CD4-positive, alpha-beta T cell treated with Interleukin-21 for 1 hour (primary cell): Measurements from ENCODE around the gene EFNA1.
A peak's percentile ranks its signal among the peaks of the same experiment; 100 is the strongest.
"Not testable (repeated sequence)": the region's sequence is repeated elsewhere in the genome, so short reads cannot be mapped to it uniquely, and the experiment has no call there.

Experiments used
- DNase-seq: peaks from one replicate; pipeline ENCODE4 v3.0.0-alpha.2; 2020

EFNA1 gene

GRCh38 chr1:155162631-155163030, 35.0 kb downstream of the EFNA1 start:
- DNase-seq = not testable (repeated sequence)

- not testable (repeated sequence) for DNase-seq
These were observed 36.1 kb downstream of the EFNA1 start for GRCh38 chr1:155163785-155164184.

GRCh38 chr1:155164625-155165024, 36.9 kb downstream of the EFNA1 start:
- DNase-seq = not testable (repeated sequence)

GRCh38 chr1:155166051-155166470, 38.4 kb downstream of the EFNA1 start:
- DNase-seq = no peak

GRCh38 chr1:155166471-155167165, 38.9 kb downstream of the EFNA1 start:
- no peak for DNase-seq

GRCh38 chr1:155167166-155168104, 39.8 kb downstream of the EFNA1 start:
- peak; percentile 86 for DNase-seq

GRCh38 chr1:155168105-155168445, 40.4 kb downstream of the EFNA1 start:
- DNase-seq = not testable (repeated sequence)

GRCh38 chr1:155168456-155169210, 41.0 kb downstream of the EFNA1 start:
- no peak for DNase-seq

GRCh38 chr1:155169541-155169940, 41.9 kb downstream of the EFNA1 start:
- no peak for DNase-seq

- DNase-seq = no peak
These were observed 42.6 kb downstream of the EFNA1 start for GRCh38 chr1:155170101-155170785.

- no peak for DNase-seq
These were observed 43.1 kb downstream of the EFNA1 start for GRCh38 chr1:155170806-155171205.

GRCh38 chr1:155171836-155172731, 44.4 kb downstream of the EFNA1 start:
- no peak for DNase-seq

- DNase-seq = peak; percentile 96
These were observed 45.2 kb downstream of the EFNA1 start, which contains the start of gene KRTCAP2 for GRCh38 chr1:155172732-155173477. TSS of gene KRTCAP2 (minus strand) at chr1:155173304. CDS start at chr1:155173224, 80 bp downstream.

GRCh38 chr1:155173478-155174323, 46.0 kb downstream of the EFNA1 start, which contains the start of gene TRIM46:
TSS of gene TRIM46 (plus strand) at chr1:155173849. CDS start at chr1:155173967, 118 bp downstream.
- DNase-seq = peak; percentile 77

GRCh38 chr1:155174324-155175280, 46.9 kb downstream of the EFNA1 start:
- peak; percentile 74 for DNase-seq

GRCh38 chr1:155175281-155175926, 47.7 kb downstream of the EFNA1 start:
- no peak for DNase-seq

GRCh38 chr1:155175927-155176371, 48.3 kb downstream of the EFNA1 start:
- DNase-seq = no peak
